Spleen (tissue), 11 donors: ENCODE results near the gene COQ10A. TPM values are rescaled to one million over a fixed set of nuclear protein-coding genes. Genes with fewer than 3 reads are reported as not detected.

Experiments used
- DNase-seq: peaks from one replicate; pipeline ENCODE4 v3.0.0-alpha.2; 2020
- H3K27ac ChIP-seq, 8 donors: fragments of 200-600 bp; sonication (generic) in 7 of 8; 1 replicate in 4 of 8; 2 replicates in 4 of 8; pipeline versions ENCODE4 v1.5.0 to v1.8.0; 2016 to 2021; ENCODE audit warnings: inconsistent platforms in 4 of 8, mild to moderate bottlenecking in 4 of 8, moderate library complexity in 1 of 8
- H3K27me3 ChIP-seq, 7 donors: fragments of 200-600 bp; sonication (generic) in 6 of 7; replicated peaks in 1 of 7; 1 replicate in 4 of 7; 2 replicates in 3 of 7; pipeline versions ENCODE4 v1.5.0 to v1.8.0; 2016 to 2021; ENCODE audit warnings: inconsistent platforms in 3 of 7, mild to moderate bottlenecking in 1 of 7
- H3K36me3 ChIP-seq, 6 donors: fragments of 200-600 bp; sonication (generic) in 5 of 6; 1 replicate in 4 of 6; 2 replicates in 2 of 6; pipeline versions ENCODE4 v1.5.0 to v1.8.0; 2016 to 2021; ENCODE audit warnings: inconsistent platforms in 2 of 6
- H3K4me1 ChIP-seq, 6 donors: fragments of 200-600 bp; sonication (generic) in 5 of 6; 1 replicate in 3 of 6; 2 replicates in 3 of 6; pipeline versions ENCODE4 v1.5.0 to v1.8.0; 2016 to 2021; ENCODE audit warnings: inconsistent platforms in 3 of 6
- H3K4me3 ChIP-seq, 8 donors: fragments of 200-600 bp; sonication (generic) in 7 of 8; 1 replicate in 4 of 8; 2 replicates in 4 of 8; pipeline versions ENCODE4 v1.5.0 to v1.8.0; 2016 to 2021; ENCODE audit warnings: inconsistent platforms in 4 of 8, mild to moderate bottlenecking in 4 of 8, moderate library complexity in 2 of 8
- H3K9me3 ChIP-seq, 8 donors: fragments of 200-600 bp; sonication (generic) in 7 of 8; 1 replicate in 4 of 8; 2 replicates in 4 of 8; pipeline versions ENCODE4 v1.5.0 to v1.8.0; 2016 to 2021; ENCODE audit warnings: inconsistent platforms in 4 of 8
- POLR2A ChIP-seq, 3 donors: fragments of 450-650 bp; IDR thresholded peaks; one replicate each; pipeline ENCODE4 v1.5.1; 2017; ENCODE audit warnings: antibody characterized with exemption in 3 of 3, mild to moderate bottlenecking in 1 of 3
- POLR2AphosphoS5 ChIP-seq, 3 donors: sonication (generic); formaldehyde crosslinking; IDR thresholded peaks; one replicate each; pipeline ENCODE4 v1.5.1; 2017; ENCODE audit warnings: antibody characterized with exemption in 3 of 3
- WGBS, 5 donors: extraction: QIAGEN DNeasy Blood & Tissue Kit in 3 of 5; methylation state at CpG; one replicate each; pipeline versions ENCODE4 v1.1.5 to v1.1.7; 2013 to 2018; 5-methylcytosine and 5-hydroxymethylcytosine counted together
- intact Hi-C: fragments of 100-400 bp; cut with DNase I; formaldehyde crosslinking; loops from one replicate; pipeline ENCODE4 v1.15.0; 2023; ENCODE audit warnings: low total_unique reads
- polyA plus RNA-seq, 3 donors: library from polyadenylated mRNA; stranded (reverse); fragments of 200-250 nt; gene quantifications; one replicate each; pipeline ENCODE4 v1.2.1, GENCODE V29; 2013
- total RNA-seq, 7 donors: library from RNA; depleted of rRNA in 3 of 7; stranded (reverse); fragments of >200 nt in 3 of 7; fragmentation: NEBNext Ultra II Directional in 4 of 7; extraction: Animal tissue kit (Norgen Biotek cat#: 25700) in 4 of 7; gene quantifications; one replicate each; pipeline versions ENCODE4 v1.1.0 to v1.2.1, GENCODE V29; 2016 to 2021
- TF ChIP-seq, protein P1 (sequence below), 11 experiments: fragments of 200-600 bp in 7 of 11; fragments of 450-650 bp in 4 of 11; sonication (generic) in 4 of 11; IDR thresholded peaks in 8 of 11; conservative IDR thresholded peaks in 3 of 11; 1 replicate in 7 of 11; 2 replicates in 4 of 11; pipeline versions ENCODE4 v1.4.0 to v1.8.0; 2016 to 2021; ENCODE audit warnings: antibody characterized with exemption in 11 of 11, inconsistent platforms in 4 of 11, mild to moderate bottlenecking in 1 of 11
- donor health status: healthy with polysubstance abuse.
- donor health status: DM: no; HTN: no; CAD: no; lungs with moderate emphysema.
- donor health status: DM: no; HTN: no; CAD: no.
- donor health status: Bipolar disorder and iron deficiency.
- donor health status: healthy.
- donor health status: DM: no; HTN: no; CAD: no.
- donor health status: DM: yes; HTN: yes; CAD: no.

COQ10A gene
- total and polyA plus RNA-seq, 10 donors, result 13.9 to 37.3 (median 20.1) TPM

DNA sequence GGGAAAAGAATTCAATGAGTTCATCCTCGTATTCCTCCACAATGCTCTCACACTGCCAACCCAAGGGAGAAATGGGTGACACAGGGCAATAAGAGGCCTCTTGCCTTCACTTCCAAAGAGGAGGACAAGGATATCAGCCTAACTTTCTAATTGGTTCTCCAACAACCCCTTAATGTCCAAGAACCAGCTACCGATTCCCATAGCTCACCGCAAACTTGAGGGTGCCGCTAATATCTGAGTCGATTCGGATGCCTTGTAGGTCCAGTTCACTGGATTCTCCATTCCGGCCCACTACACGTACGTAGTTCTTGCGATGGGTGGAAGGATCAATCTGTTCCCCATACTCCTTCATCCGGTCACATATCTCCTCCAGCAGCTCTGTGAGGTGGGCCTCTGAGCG is 44.3 kb downstream of the COQ10A start:
- intact Hi-C loops, result no loop called here
- Histone ChIP-seq H3K36me3 (peaks cover 0 to 89% (median 33%) of the 10 kb centered on the region in 6 donors), H3K9me3 (no peaks in the 10 kb centered on the region), H3K27ac (no peak overlapping the region), H3K27me3 (no peaks in the 10 kb centered on the region), H3K4me1 (peaks cover 3 to 18% (median 13%) of the 10 kb centered on the region in 6 donors), H3K4me3 (no peak overlapping the region)
- DNase-seq, result no peak
- TF ChIP-seq POLR2AphosphoS5 (IDR thresholded peaks at IDR 0.05) (no peak), POLR2A (IDR thresholded peaks at IDR 0.05) (no peak)
- TF ChIP-seq, protein P1, sequence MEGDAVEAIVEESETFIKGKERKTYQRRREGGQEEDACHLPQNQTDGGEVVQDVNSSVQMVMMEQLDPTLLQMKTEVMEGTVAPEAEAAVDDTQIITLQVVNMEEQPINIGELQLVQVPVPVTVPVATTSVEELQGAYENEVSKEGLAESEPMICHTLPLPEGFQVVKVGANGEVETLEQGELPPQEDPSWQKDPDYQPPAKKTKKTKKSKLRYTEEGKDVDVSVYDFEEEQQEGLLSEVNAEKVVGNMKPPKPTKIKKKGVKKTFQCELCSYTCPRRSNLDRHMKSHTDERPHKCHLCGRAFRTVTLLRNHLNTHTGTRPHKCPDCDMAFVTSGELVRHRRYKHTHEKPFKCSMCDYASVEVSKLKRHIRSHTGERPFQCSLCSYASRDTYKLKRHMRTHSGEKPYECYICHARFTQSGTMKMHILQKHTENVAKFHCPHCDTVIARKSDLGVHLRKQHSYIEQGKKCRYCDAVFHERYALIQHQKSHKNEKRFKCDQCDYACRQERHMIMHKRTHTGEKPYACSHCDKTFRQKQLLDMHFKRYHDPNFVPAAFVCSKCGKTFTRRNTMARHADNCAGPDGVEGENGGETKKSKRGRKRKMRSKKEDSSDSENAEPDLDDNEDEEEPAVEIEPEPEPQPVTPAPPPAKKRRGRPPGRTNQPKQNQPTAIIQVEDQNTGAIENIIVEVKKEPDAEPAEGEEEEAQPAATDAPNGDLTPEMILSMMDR (IDR thresholded peaks at IDR 0.05 in 8 of 11, conservative IDR thresholded peaks at IDR 0.05 in 3 of 11), result no peak
- WGBS, 5 donors, result 94 to 96% (median 95%) methylated on average over 12 of the region's 12 CpGs

DNA sequence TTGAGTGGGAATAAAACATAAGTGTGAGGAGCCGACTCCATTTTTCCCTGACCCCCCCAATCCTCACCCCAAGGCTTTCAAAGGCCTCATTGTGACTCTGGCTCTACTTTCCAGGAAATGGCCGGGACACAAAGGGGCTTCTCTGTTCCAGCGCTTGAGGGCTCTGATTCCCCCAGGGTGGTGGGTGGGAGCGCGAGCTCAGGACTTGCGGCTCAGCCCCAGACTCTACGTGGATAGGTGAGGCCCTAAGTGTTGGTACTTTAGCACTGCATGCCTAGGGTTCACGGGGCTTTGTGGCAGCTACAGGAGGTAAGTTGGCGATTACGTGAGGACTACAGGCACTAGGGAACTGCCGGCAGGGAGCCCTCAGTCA is 48.5 kb downstream of the COQ10A start:
- Histone ChIP-seq H3K27ac (peak overlapping the region; percentile 91 to 97 (median 95)), H3K4me3 (peak overlapping the region; percentile 68 to 99 (median 78)), H3K9me3 (no peaks in the 10 kb centered on the region), H3K27me3 (no peaks in the 10 kb centered on the region), H3K4me1 (peaks cover 6 to 30% (median 21%) of the 10 kb centered on the region in 6 donors), H3K36me3 (peaks cover 0 to 71% (median 28%) of the 10 kb centered on the region in 6 donors)
- 1 to 8% (median 1%) methylated on average over 6 to 11 of the region's 11 CpGs for WGBS, 5 donors
- intact Hi-C loops, result no loop called here
- no peak for DNase-seq
- TF ChIP-seq POLR2A (IDR thresholded peaks at IDR 0.05), result no peak
- TF ChIP-seq, protein P1 (IDR thresholded peaks at IDR 0.05 in 8 of 11, conservative IDR thresholded peaks at IDR 0.05 in 3 of 11), result no peak
- TF ChIP-seq POLR2AphosphoS5 (IDR thresholded peaks at IDR 0.05), result no peak

DNA sequence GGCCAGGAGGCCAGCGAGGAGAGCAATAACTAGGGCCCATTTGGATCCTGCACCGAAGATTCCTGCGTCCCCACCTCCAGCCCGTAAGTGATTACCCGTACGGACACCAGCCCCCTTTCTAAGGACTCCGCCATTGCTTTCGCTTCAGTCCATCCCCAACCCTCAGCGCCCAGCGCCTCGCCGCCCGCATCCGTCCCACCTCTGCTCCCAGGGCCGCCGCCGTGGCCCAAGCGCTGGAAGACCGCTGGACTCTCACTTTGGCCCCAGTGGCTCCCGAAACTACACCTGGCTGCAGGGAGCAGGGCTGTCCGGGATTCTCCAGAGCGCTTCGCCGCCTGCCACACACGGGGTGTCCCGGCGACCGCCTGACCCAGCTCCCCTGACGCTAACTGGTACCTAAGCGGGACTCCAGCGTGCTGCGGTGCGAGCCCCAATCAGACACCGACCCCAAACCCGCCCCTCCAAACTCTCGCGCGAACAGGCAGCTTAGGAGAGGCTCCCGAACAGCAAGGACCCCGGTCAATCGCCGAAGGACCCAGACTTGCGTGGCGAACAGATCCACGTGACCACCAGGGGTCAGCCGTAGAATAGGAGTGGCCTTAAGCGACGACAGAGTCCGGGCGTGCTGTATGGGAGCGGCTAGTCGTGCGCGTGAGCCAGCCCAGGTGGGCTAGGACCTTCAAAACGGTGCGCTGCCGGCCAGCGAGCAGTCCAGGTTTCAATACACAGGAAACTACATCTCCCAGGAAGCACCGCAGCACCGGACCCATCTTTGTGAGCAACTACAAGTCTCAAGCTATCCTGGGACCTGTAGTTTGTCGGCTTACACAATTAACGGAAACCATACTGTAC is 49.1 kb downstream of the COQ10A start, which contains the start of gene CNPY2:
TSS of gene CNPY2 (minus strand) at position 367 of the 852 bp plus-strand sequence. CDS start 771 bp downstream, outside the sequence.
- intact Hi-C loops, result no loop called here
- Histone ChIP-seq H3K27me3 (no peaks in the 10 kb centered on the region), H3K4me1 (peaks cover 6 to 30% (median 21%) of the 10 kb centered on the region in 6 donors), H3K27ac (peak within 1 kb of the TSS; percentile 91 to 97 (median 95)), H3K9me3 (no peaks in the 10 kb centered on the region), H3K4me3 (peak within 1 kb of the TSS; percentile 68 to 99 (median 78)), H3K36me3 (peaks cover 0 to 71% (median 26%) of the 10 kb centered on the region in 6 donors)
- TF ChIP-seq POLR2AphosphoS5 (IDR thresholded peaks at IDR 0.05) (peak; percentile 90 to 96 (median 93)), POLR2A (IDR thresholded peaks at IDR 0.05) (peak in 1 of 3 donors; percentile 82)
- TF ChIP-seq, protein P1 (IDR thresholded peaks at IDR 0.05 in 8 of 11, conservative IDR thresholded peaks at IDR 0.05 in 3 of 11), result peak in 6 of 11 experiments; percentile 21 to 52 (median 41)
- 0% methylated on average over 36 to 62 of the region's 62 CpGs for WGBS, 5 donors
- DNase-seq, result peak; percentile 99

DNA sequence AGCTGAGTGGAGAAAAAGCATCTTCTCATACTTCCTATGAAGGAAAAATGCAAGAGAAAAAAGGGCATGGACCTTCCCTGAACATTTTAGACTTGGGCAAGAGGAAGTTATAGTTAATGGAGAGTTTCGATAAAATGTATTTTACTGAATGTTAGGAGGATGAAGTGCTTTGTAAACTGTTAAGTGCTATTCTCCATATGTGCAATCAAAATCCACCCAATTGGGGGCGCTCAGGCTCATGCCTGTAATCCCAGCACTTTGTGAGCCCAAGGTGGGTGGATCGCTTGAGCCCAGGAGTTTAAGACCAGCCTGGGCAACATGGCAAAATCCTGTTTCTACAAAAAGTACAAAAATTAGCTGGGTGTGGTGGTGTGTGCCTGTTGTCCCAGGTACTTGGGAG is 50.9 kb downstream of the COQ10A start:
- Histone ChIP-seq H3K4me1 (peaks cover 6 to 30% (median 21%) of the 10 kb centered on the region in 6 donors), H3K36me3 (peaks cover 0 to 71% (median 38%) of the 10 kb centered on the region in 6 donors), H3K4me3 (no peak overlapping the region), H3K27me3 (no peaks in the 10 kb centered on the region), H3K27ac (no peak overlapping the region), H3K9me3 (no peaks in the 10 kb centered on the region)
- intact Hi-C loops, result no loop called here
- TF ChIP-seq POLR2A (IDR thresholded peaks at IDR 0.05) (no peak), POLR2AphosphoS5 (IDR thresholded peaks at IDR 0.05) (no peak)
- TF ChIP-seq, protein P1 (IDR thresholded peaks at IDR 0.05 in 8 of 11, conservative IDR thresholded peaks at IDR 0.05 in 3 of 11), result no peak
- no peak for DNase-seq
- WGBS, 5 donors, result 92 to 100% (median 96%) methylated on average over 3 of the region's 3 CpGs
